Pericardium fibroblast (primary cell): ENCODE data around the gene FBP2. TPM values are rescaled to one million over a fixed set of nuclear protein-coding genes. Genes with fewer than 3 reads are reported as not detected.

Experiments used
- total RNA-seq: library from RNA; depleted of rRNA; stranded (reverse); fragments of >200 nt; gene quantifications from 2 replicates; pipeline ENCODE4 v1.2.3, GENCODE V29; 2015

The FBP2 gene
- not detected in 2 replicates for total RNA-seq

GRCh38 chr9:94593459-94594345 lies at the start of gene FBP2:
Gene FBP2 (minus strand): TSS chr9:94593824. CDS start chr9:94593726, 98 bp downstream.

GRCh38 chr9:94639061-94639998 lies 45.7 kb upstream of the FBP2 start, which contains the start of gene FBP1:
Gene FBP1 (minus strand): TSS chr9:94639518. CDS start chr9:94639310, 208 bp downstream.

GRCh38 chr9:94554439-94555331 lies 38.9 kb downstream of the FBP2 start, which contains the start of gene PCAT7:
Gene PCAT7 (plus strand): TSS chr9:94555083.

Other genes starting within 250 kb of the FBP2 start
- under 0.01 TPM in 2 replicates for gene PCAT7, start 38.7 kb downstream of the FBP2 start, total RNA-seq
- gene FBP1, start 45.7 kb upstream of the FBP2 start, total RNA-seq, result 0.12 TPM in 1 of 2 replicates, not detected in the other
- 43.5 and 129 TPM in 2 replicates for gene AOPEP, start 132.9 kb upstream of the FBP2 start, total RNA-seq